ENCODE measurements around the gene CCT2. TPM values are rescaled to one million over a fixed set of nuclear protein-coding genes. Genes with fewer than 3 reads are reported as not detected.

CCT2 gene
- total and polyA plus RNA-seq, 2 of the 8 experiments (the other 6 are each of a cell fraction or from before 2014, with no cell fraction given), result 244 to 419 TPM

GRCh38 chr12:69630191-69630590 lies 44.9 kb downstream of the CCT2 start (continued):
- TF ChIP-seq FOSL1 (IDR thresholded peaks at IDR 0.05; ENCODE audit: insufficient read depth, low read depth, low read length) (no peak), ASH2L (IDR thresholded peaks at IDR 0.05; ENCODE audit: low read length) (no peak), HDAC2 (IDR thresholded peaks at IDR 0.05; ENCODE audit: borderline replicate concordance in 1 of 2, low read depth in 2 of 2, low read length in 2 of 2) (no peak)
